ENCODE results near the gene MEOX1.
"Not testable (repeated sequence)": the region's sequence is repeated elsewhere in the genome, so short reads cannot be mapped to it uniquely, and the experiment has no call there.

DNA sequence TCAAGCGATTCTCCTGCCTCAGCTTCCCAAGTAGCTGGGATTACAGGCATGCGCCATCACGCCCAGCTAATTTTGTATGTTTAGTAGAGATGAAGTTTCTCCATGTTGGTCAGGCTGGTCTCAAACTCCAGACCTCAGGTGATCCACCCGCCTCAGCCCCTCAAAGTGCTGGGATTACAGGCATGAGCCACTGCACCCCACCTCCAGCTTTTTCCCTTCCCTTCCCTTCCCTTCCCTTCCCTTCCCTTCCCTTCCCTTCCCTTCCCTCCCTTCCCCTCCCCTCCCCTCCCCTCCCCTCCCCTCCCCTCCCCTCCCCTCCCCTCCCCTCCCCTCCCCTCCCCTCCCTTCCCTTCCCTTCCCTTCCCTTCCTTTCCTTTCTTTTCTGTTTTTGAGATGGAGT is 59.2 kb downstream of the MEOX1 start:
- TF ChIP-seq CTCF, POLR2AphosphoS5, POLR2A (IDR thresholded peaks at IDR 0.05): not testable (repeated sequence)

Data from suprapubic skin (tissue), 4 donors.